ENCODE data around the gene MYBPC1.

Gene MYBPC1

GRCh38 chr12:101706403-101706802, 111.6 kb downstream of the MYBPC1 start:
- TF ChIP-seq, protein P1, sequence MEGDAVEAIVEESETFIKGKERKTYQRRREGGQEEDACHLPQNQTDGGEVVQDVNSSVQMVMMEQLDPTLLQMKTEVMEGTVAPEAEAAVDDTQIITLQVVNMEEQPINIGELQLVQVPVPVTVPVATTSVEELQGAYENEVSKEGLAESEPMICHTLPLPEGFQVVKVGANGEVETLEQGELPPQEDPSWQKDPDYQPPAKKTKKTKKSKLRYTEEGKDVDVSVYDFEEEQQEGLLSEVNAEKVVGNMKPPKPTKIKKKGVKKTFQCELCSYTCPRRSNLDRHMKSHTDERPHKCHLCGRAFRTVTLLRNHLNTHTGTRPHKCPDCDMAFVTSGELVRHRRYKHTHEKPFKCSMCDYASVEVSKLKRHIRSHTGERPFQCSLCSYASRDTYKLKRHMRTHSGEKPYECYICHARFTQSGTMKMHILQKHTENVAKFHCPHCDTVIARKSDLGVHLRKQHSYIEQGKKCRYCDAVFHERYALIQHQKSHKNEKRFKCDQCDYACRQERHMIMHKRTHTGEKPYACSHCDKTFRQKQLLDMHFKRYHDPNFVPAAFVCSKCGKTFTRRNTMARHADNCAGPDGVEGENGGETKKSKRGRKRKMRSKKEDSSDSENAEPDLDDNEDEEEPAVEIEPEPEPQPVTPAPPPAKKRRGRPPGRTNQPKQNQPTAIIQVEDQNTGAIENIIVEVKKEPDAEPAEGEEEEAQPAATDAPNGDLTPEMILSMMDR (IDR thresholded peaks at IDR 0.05; ENCODE audit: low read depth, low read length): no peak
- H3K4me3 ChIP-seq (replicated peaks in 1 of 2; ENCODE audit: low read depth in 2 of 2, low read length in 2 of 2): no peak overlapping the region
- no peak for DNase-seq (ENCODE audit: low read depth in 2 of 2)

- no peak overlapping the region for H3K4me3 ChIP-seq (replicated peaks in 1 of 2; ENCODE audit: low read depth in 2 of 2, low read length in 2 of 2)
- peak in 1 of 2 donors; percentile 5 for DNase-seq (ENCODE audit: low read depth in 2 of 2)
These were observed 112.5 kb downstream of the MYBPC1 start for GRCh38 chr12:101707131-101707782.

DNA sequence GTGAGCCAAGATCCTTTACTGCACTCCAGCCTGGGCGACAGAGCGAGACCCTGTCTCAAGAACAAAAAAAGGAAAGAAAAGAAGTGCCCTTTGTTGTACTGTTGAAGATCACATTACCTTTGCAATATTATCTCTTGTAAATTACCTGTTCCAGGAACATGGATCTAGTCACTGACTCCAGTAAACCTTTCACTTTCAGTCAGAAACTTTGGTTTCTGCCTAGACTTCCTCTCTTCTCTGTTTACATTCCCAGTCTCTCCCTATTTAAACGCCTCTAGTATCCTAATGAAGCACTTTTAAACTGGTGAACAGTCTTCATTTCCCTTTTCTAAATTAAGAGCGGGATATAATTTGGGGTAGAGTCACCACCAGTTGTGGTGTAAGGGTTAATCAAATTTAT, 115.5 kb downstream of the MYBPC1 start:
- TF ChIP-seq, protein P1 (IDR thresholded peaks at IDR 0.05; ENCODE audit: low read depth, low read length): no peak
- DNase-seq (ENCODE audit: low read depth in 2 of 2): no peak
- no peak overlapping the region for H3K4me3 ChIP-seq (replicated peaks in 1 of 2; ENCODE audit: low read depth in 2 of 2, low read length in 2 of 2)

More at GRCh38 chr12:101707131-101707782, 112.5 kb downstream of the MYBPC1 start:
- TF ChIP-seq, protein P1 (IDR thresholded peaks at IDR 0.05; ENCODE audit: low read depth, low read length): no peak

GRCh38 chr12:101713059-101713682, 118.4 kb downstream of the MYBPC1 start:
- peak in 1 of 2 donors; percentile 4 for DNase-seq (ENCODE audit: low read depth in 2 of 2)
- TF ChIP-seq, protein P1 (IDR thresholded peaks at IDR 0.05; ENCODE audit: low read depth, low read length): no peak
- no peak overlapping the region for H3K4me3 ChIP-seq (replicated peaks in 1 of 2; ENCODE audit: low read depth in 2 of 2, low read length in 2 of 2)

- DNase-seq (ENCODE audit: low read depth in 2 of 2): no peak
- H3K4me3 ChIP-seq (replicated peaks in 1 of 2; ENCODE audit: low read depth in 2 of 2, low read length in 2 of 2): no peak overlapping the region
- TF ChIP-seq, protein P1 (IDR thresholded peaks at IDR 0.05; ENCODE audit: low read depth, low read length): no peak
These were observed 119.2 kb downstream of the MYBPC1 start for GRCh38 chr12:101713930-101714329.

GRCh38 chr12:101714877-101715444, 120.2 kb downstream of the MYBPC1 start:
- TF ChIP-seq, protein P1 (IDR thresholded peaks at IDR 0.05; ENCODE audit: low read depth, low read length): no peak
- DNase-seq (ENCODE audit: low read depth in 2 of 2): no peak
- no peak overlapping the region for H3K4me3 ChIP-seq (replicated peaks in 1 of 2; ENCODE audit: low read depth in 2 of 2, low read length in 2 of 2)
